SH-SY5Y (cell line): ENCODE measurements around the gene C1orf146.

Experiments used
- GATA2 ChIP-seq: IDR thresholded peaks from 2 replicates; pipeline ENCODE4 v1.6.1; 2011; ENCODE audit warnings: mild to moderate bottlenecking, low read depth, low read length
- GATA3 ChIP-seq: IDR thresholded peaks from 2 replicates; pipeline ENCODE4 v1.6.1; 2011; ENCODE audit warnings: low read depth, mild to moderate bottlenecking, low read length, moderate library complexity

DNA sequence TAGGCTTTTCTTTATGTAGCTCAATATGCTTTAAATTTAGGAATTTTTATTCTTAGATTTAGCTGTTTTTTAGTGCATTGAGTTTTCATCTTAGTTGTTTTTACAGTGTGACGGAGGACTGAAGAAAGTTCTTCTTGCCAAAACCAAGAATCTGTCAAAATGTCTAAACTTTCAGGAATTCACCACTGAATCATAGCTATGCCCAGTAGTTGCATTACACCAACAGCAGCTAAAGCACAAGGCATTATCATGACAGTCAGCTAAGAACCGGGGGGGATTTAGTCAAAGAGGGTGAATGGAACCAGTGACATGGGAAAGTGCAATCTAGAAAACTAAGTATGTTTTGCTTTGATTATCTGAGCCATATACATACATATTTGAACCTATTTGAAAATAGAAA is 6.5 kb upstream of the C1orf146 start:
- TF ChIP-seq GATA2 (no peak), GATA3 (no peak)
